ENCODE data around the gene ARHGAP15. TPM values are rescaled to one million over a fixed set of nuclear protein-coding genes. Genes with fewer than 3 reads are reported as not detected.

The ARHGAP15 gene
- polyA plus RNA-seq, 2 of the 4 experiments (the other 2 are of a cell fraction): 0.34 TPM; not detected in 1

- no peak for DNase-seq (ENCODE audit: low read depth in 1 of 2, low spot score in 1 of 2)
- ChIA-PET POLR2A (no interaction called here), CTCF (no interaction called here)
- H3K9me3 ChIP-seq: no peaks in the 10 kb centered on the region
- H3K4me2 ChIP-seq: no peak overlapping the region
- H3K4me1 ChIP-seq: no peaks in the 10 kb centered on the region
- TF ChIP-seq ELK1 (IDR thresholded peaks at IDR 0.05; ENCODE audit: low read depth, low read length) (no peak), KDM1A (IDR thresholded peaks at IDR 0.05; ENCODE audit: low read depth) (no peak)
- WGBS (ENCODE audit: missing lambda C conversion rate): 2% methylated on average over 2 of the region's 2 CpGs
- no peak overlapping the region for H3K27ac ChIP-seq
- ATAC-seq: no peak
- no peak overlapping the region for H3K4me3 ChIP-seq
- FAIRE-seq: no peak
Observed at GRCh38 chr2:143617803-143618415, 488.7 kb downstream of the ARHGAP15 start.

GRCh38 chr2:143622106-143622505 lies 492.9 kb downstream of the ARHGAP15 start:
- 13% methylated on average over 2 of the region's 2 CpGs for WGBS (ENCODE audit: missing lambda C conversion rate)
- H3K4me2 ChIP-seq: no peak overlapping the region
- H3K9me3 ChIP-seq: no peaks in the 10 kb centered on the region
- no peaks in the 10 kb centered on the region for H3K4me1 ChIP-seq
- no peak overlapping the region for H3K4me3 ChIP-seq
- no peak for TF ChIP-seq RFX5 (IDR thresholded peaks at IDR 0.05)
- no peak for TF ChIP-seq ZNF302 (CRISPR knock-in tag; IDR thresholded peaks at IDR 0.05)
- TF ChIP-seq HMGXB4 (CRISPR knock-in tag; IDR thresholded peaks at IDR 0.05; ENCODE audit: borderline replicate concordance): no peak
- no peak for TF ChIP-seq CBX8 (IDR thresholded peaks at IDR 0.05)
- TF ChIP-seq TP53 (CRISPR knock-in tag; IDR thresholded peaks at IDR 0.05): no peak
- no peak for FAIRE-seq
- no peak for ATAC-seq
- H3K27ac ChIP-seq: no peak overlapping the region
- CTCF ChIA-PET: no interaction called here
- POLR2A ChIA-PET: no interaction called here
- no peak for DNase-seq (ENCODE audit: low read depth in 1 of 2, low spot score in 1 of 2)

GRCh38 chr2:143623231-143623908 lies 494.2 kb downstream of the ARHGAP15 start:
- H3K27ac ChIP-seq: no peak overlapping the region
- CTCF ChIA-PET: no interaction called here
- FAIRE-seq: no peak
- no peak overlapping the region for H3K4me3 ChIP-seq
- ATAC-seq: no peak
- 43% methylated on average over 6 of the region's 6 CpGs for WGBS (ENCODE audit: missing lambda C conversion rate)
- POLR2A ChIA-PET: no interaction called here
- no peaks in the 10 kb centered on the region for H3K4me1 ChIP-seq
- TF ChIP-seq RFX5 (IDR thresholded peaks at IDR 0.05) (no peak), EHMT2 (IDR thresholded peaks at IDR 0.05; ENCODE audit: low read depth) (no peak), RCOR1 (IDR thresholded peaks at IDR 0.05; ENCODE audit: low read depth, low read length) (no peak), HOXB13 (CRISPR knock-in tag; IDR thresholded peaks at IDR 0.05; ENCODE audit: low read depth) (no peak), ZNF302 (CRISPR knock-in tag; IDR thresholded peaks at IDR 0.05) (no peak)
- no peak for DNase-seq (ENCODE audit: low read depth in 1 of 2, low spot score in 1 of 2)
- H3K4me2 ChIP-seq: no peak overlapping the region
- no peaks in the 10 kb centered on the region for H3K9me3 ChIP-seq

- WGBS (ENCODE audit: missing lambda C conversion rate): 51% methylated on average over 8 of the region's 8 CpGs
- no peaks in the 10 kb centered on the region for H3K4me1 ChIP-seq
- no peak overlapping the region for H3K4me3 ChIP-seq
- ChIA-PET CTCF (no interaction called here), POLR2A (no interaction called here)
- no peak for ATAC-seq
- no peak for DNase-seq (ENCODE audit: low read depth in 1 of 2, low spot score in 1 of 2)
- TF ChIP-seq CBX2 (IDR thresholded peaks at IDR 0.05; ENCODE audit: borderline replicate concordance, low read depth) (no peak), RAD21 (conservative IDR thresholded peaks at IDR 0.05 in 1 of 2, IDR thresholded peaks at IDR 0.05 in 1 of 2) (no peak), KDM5A (IDR thresholded peaks at IDR 0.05) (no peak), SREBF2 (IDR thresholded peaks at IDR 0.05) (no peak), CBX8 (IDR thresholded peaks at IDR 0.05) (no peak), HOXB13 (CRISPR knock-in tag; IDR thresholded peaks at IDR 0.05; ENCODE audit: low read depth) (no peak), CEBPB (IDR thresholded peaks at IDR 0.05) (no peak), CTCF (IDR thresholded peaks at IDR 0.05) (no peak), RFX5 (IDR thresholded peaks at IDR 0.05) (no peak), TP53 (CRISPR knock-in tag; IDR thresholded peaks at IDR 0.05) (no peak), BCL3 (IDR thresholded peaks at IDR 0.05) (no peak), ZNF302 (CRISPR knock-in tag; IDR thresholded peaks at IDR 0.05) (no peak), CHD4 (IDR thresholded peaks at IDR 0.05; ENCODE audit: borderline replicate concordance) (no peak), HOXA7 (CRISPR knock-in tag; IDR thresholded peaks at IDR 0.05) (no peak), USF2 (IDR thresholded peaks at IDR 0.05) (no peak), MAZ (IDR thresholded peaks at IDR 0.05; ENCODE audit: borderline replicate concordance, low read depth, low read length) (no peak), MAFK (IDR thresholded peaks at IDR 0.05; ENCODE audit: partially characterized antibody) (no peak), EHMT2 (IDR thresholded peaks at IDR 0.05; ENCODE audit: low read depth) (no peak)
- no peak overlapping the region for H3K27ac ChIP-seq
- no peaks in the 10 kb centered on the region for H3K9me3 ChIP-seq
- H3K4me2 ChIP-seq: no peak overlapping the region
- FAIRE-seq: no peak
Observed at GRCh38 chr2:143623909-143624260, 494.7 kb downstream of the ARHGAP15 start.

Measured in A549 (cell line).